ENCODE measurements around the gene PPFIA3. TPM values are rescaled to one million over a fixed set of nuclear protein-coding genes. Genes with fewer than 3 reads are reported as not detected.
A peak's percentile ranks its signal among the peaks of the same experiment; 100 is the strongest.

Gene PPFIA3
- total RNA-seq, 3 donors from 2014 or later = 3.4 to 5.0 (median 4.0) TPM

GRCh38 chr19:49188626-49189200 is 69.4 kb downstream of the PPFIA3 start:
- no peak overlapping the region for H3K4me3 Mint-ChIP-seq
- peaks cover 5% of the 10 kb centered on the region for H3K9me3 Mint-ChIP-seq
- DNase-seq = no peak
- peaks cover 8% of the 10 kb centered on the region for H3K4me1 Mint-ChIP-seq (ENCODE audit: low read depth)
- no peaks in the 10 kb centered on the region for H3K27me3 Mint-ChIP-seq (ENCODE audit: low read depth)
- H3K36me3 Mint-ChIP-seq (ENCODE audit: insufficient read depth) = no peaks in the 10 kb centered on the region
- no peak for ATAC-seq

GRCh38 chr19:49189259-49189658 is 69.9 kb downstream of the PPFIA3 start:
- Mint-ChIP-seq H3K9me3 (peaks cover under 1% of the 10 kb centered on the region), H3K27me3 (ENCODE audit: low read depth) (no peaks in the 10 kb centered on the region), H3K36me3 (ENCODE audit: insufficient read depth) (no peaks in the 10 kb centered on the region), H3K4me1 (ENCODE audit: low read depth) (peaks cover 8% of the 10 kb centered on the region), H3K4me3 (no peak overlapping the region)
- ATAC-seq (no peak), DNase-seq (no peak)

- no peaks in the 10 kb centered on the region for H3K36me3 Mint-ChIP-seq (ENCODE audit: insufficient read depth)
- H3K27me3 Mint-ChIP-seq (ENCODE audit: low read depth) = no peaks in the 10 kb centered on the region
- H3K9me3 Mint-ChIP-seq = no peaks in the 10 kb centered on the region
- H3K4me3 Mint-ChIP-seq = no peak overlapping the region
- DNase-seq = no peak
- no peak for ATAC-seq
- H3K4me1 Mint-ChIP-seq (ENCODE audit: low read depth) = peaks cover 8% of the 10 kb centered on the region
Measured at GRCh38 chr19:49190781-49191180, 71.4 kb downstream of the PPFIA3 start.

- Mint-ChIP-seq H3K4me1 (ENCODE audit: low read depth) (peaks cover 9% of the 10 kb centered on the region), H3K9me3 (no peaks in the 10 kb centered on the region), H3K36me3 (ENCODE audit: insufficient read depth) (no peaks in the 10 kb centered on the region), H3K27me3 (ENCODE audit: low read depth) (peaks cover under 1% of the 10 kb centered on the region), H3K4me3 (no peak overlapping the region)
- DNase-seq = no peak
- no peak for ATAC-seq
Measured at GRCh38 chr19:49193822-49194394, 74.6 kb downstream of the PPFIA3 start.

GRCh38 chr19:49194408-49194807 is 75.1 kb downstream of the PPFIA3 start:
- Mint-ChIP-seq H3K36me3 (ENCODE audit: insufficient read depth) (no peaks in the 10 kb centered on the region), H3K4me3 (no peak overlapping the region), H3K27me3 (ENCODE audit: low read depth) (peaks cover 2% of the 10 kb centered on the region), H3K9me3 (no peaks in the 10 kb centered on the region), H3K4me1 (ENCODE audit: low read depth) (peaks cover 7% of the 10 kb centered on the region)
- ATAC-seq (no peak), DNase-seq (no peak)

- Mint-ChIP-seq H3K4me3 (no peak overlapping the region), H3K36me3 (ENCODE audit: insufficient read depth) (no peaks in the 10 kb centered on the region), H3K27me3 (ENCODE audit: low read depth) (peaks cover 2% of the 10 kb centered on the region), H3K4me1 (ENCODE audit: low read depth) (peaks cover 3% of the 10 kb centered on the region), H3K9me3 (no peaks in the 10 kb centered on the region)
- ATAC-seq = no peak
- DNase-seq = no peak
Measured at GRCh38 chr19:49196527-49197240, 77.3 kb downstream of the PPFIA3 start.

GRCh38 chr19:49200238-49200862 is 81.0 kb downstream of the PPFIA3 start:
- no peak overlapping the region for H3K4me3 Mint-ChIP-seq
- no peaks in the 10 kb centered on the region for H3K36me3 Mint-ChIP-seq (ENCODE audit: insufficient read depth)
- peaks cover 3% of the 10 kb centered on the region for H3K4me1 Mint-ChIP-seq (ENCODE audit: low read depth)
- DNase-seq (no peak), ATAC-seq (peak; percentile 59 to 62)
- no peaks in the 10 kb centered on the region for H3K9me3 Mint-ChIP-seq
- H3K27me3 Mint-ChIP-seq (ENCODE audit: low read depth) = peaks cover 2% of the 10 kb centered on the region

Other genes with a start within 250 kb of the PPFIA3 start
- 100 to 1,000 TPM in 2 of 3 donors, 10 to 100 TPM in 1; 76.0 to 134 (median 110) TPM for gene PPP1R15A, start 247.1 kb upstream of the PPFIA3 start, total RNA-seq
- gene TULP2, start 220.8 kb upstream of the PPFIA3 start, total RNA-seq = under 1 TPM in 1 of 3 donors, not detected in 2; 0.69 TPM
- gene NUCB1, start 219.2 kb upstream of the PPFIA3 start, total RNA-seq = 10 to 100 TPM; 88.5 to 90.0 (median 89.3) TPM
- not detected for gene DHDH, start 185.8 kb upstream of the PPFIA3 start, total RNA-seq
- gene BAX, start 164.7 kb upstream of the PPFIA3 start, total RNA-seq = 100 to 1,000 TPM; 200 to 250 (median 203) TPM
- 1,000 to 10,000 TPM in 2 of 3 donors, 100 to 1,000 TPM in 1; 996 to 1,080 (median 1,001) TPM for gene FTL, start 154.2 kb upstream of the PPFIA3 start, total RNA-seq
- gene GYS1, start 126.2 kb upstream of the PPFIA3 start, total RNA-seq = 10 to 100 TPM; 34.5 to 41.1 (median 35.5) TPM
- gene RUVBL2, start 125.7 kb upstream of the PPFIA3 start, total RNA-seq = 100 to 1,000 TPM; 208 to 257 (median 230) TPM
- gene LHB, start 102.5 kb upstream of the PPFIA3 start, total RNA-seq = not detected
- gene CGB3, start 95.2 kb upstream of the PPFIA3 start, total RNA-seq = not detected
- gene CGB2, start 87.7 kb upstream of the PPFIA3 start, total RNA-seq = not detected
- gene CGB1, start 82.6 kb upstream of the PPFIA3 start, total RNA-seq = not detected
- gene CGB5, start 75.7 kb upstream of the PPFIA3 start, total RNA-seq = not detected
- not detected for gene CGB8, start 70.4 kb upstream of the PPFIA3 start, total RNA-seq
- gene CGB7, start 61.8 kb upstream of the PPFIA3 start, total RNA-seq = not detected
- gene NTF4, start 54.7 kb upstream of the PPFIA3 start, total RNA-seq = not detected
- not detected for gene KCNA7, start 46.8 kb upstream of the PPFIA3 start, total RNA-seq
- gene SNRNP70, start 34.1 kb upstream of the PPFIA3 start, total RNA-seq = 100 to 1,000 TPM; 278 to 294 (median 283) TPM
- gene LIN7B, start 5.2 kb upstream of the PPFIA3 start, total RNA-seq = 1 to 10 TPM; 4.0 to 6.3 (median 4.2) TPM
- gene C19orf73, start 401 bp upstream of the PPFIA3 start, total RNA-seq = 1 to 10 TPM; 1.5 to 2.9 (median 2.6) TPM
- gene HRC, start 35.9 kb downstream of the PPFIA3 start, total RNA-seq = not detected
- under 1 TPM; 0.37 to 0.43 (median 0.38) TPM for gene TRPM4, start 38.2 kb downstream of the PPFIA3 start, total RNA-seq
- under 1 TPM; 0.20 to 0.92 (median 0.29) TPM for gene SLC6A16, start 205.6 kb downstream of the PPFIA3 start, total RNA-seq
- gene CD37, start 215.9 kb downstream of the PPFIA3 start, total RNA-seq = 100 to 1,000 TPM in 2 of 3 donors, 10 to 100 TPM in 1; 99.6 to 116 (median 106) TPM
- gene TEAD2, start 242.9 kb downstream of the PPFIA3 start, total RNA-seq = under 1 TPM in 2 of 3 donors, not detected in 1; 0.16 to 0.33 TPM
- not detected for gene DKKL1, start 244.3 kb downstream of the PPFIA3 start, total RNA-seq

Measured in activated T-cell treated with anti-CD3 and anti-CD28 coated beads, Interleukin-2, amount 50 U/mL, for 4 hours (primary cell).